GM18499 (cell line): ENCODE results near the gene PCED1B.
"Not testable (repeated sequence)": the region's sequence is repeated elsewhere in the genome, so short reads cannot be mapped to it uniquely, and the experiment has no call there.

Source experiments
- ATAC-seq: cut with Tn5 transposase; IDR thresholded peaks from one replicate; pipeline ENCODE4 v1.9.1; 2021; ENCODE audit warnings: moderate number of reproducible peaks; ENCODE audit not compliant: insufficient read depth, unreplicated experiment

Gene PCED1B

GRCh38 chr12:47265391-47265790 is 186.0 kb downstream of the PCED1B start:
- ATAC-seq, result no peak

GRCh38 chr12:47267571-47267970 is 188.2 kb downstream of the PCED1B start:
- no peak for ATAC-seq

GRCh38 chr12:47268501-47269454 is 189.4 kb downstream of the PCED1B start:
- peak; percentile 85 for ATAC-seq

GRCh38 chr12:47269916-47270315 is 190.5 kb downstream of the PCED1B start:
- ATAC-seq, result no peak

GRCh38 chr12:47270782-47271664 is 191.6 kb downstream of the PCED1B start:
- no peak for ATAC-seq

- ATAC-seq, result no peak
Observed at GRCh38 chr12:47271800-47272239, 192.4 kb downstream of the PCED1B start.

- ATAC-seq, result no peak
Observed at GRCh38 chr12:47272412-47273190, 193.2 kb downstream of the PCED1B start.

- no peak for ATAC-seq
Observed at GRCh38 chr12:47273191-47273626, 193.8 kb downstream of the PCED1B start.

GRCh38 chr12:47274760-47275159 is 195.3 kb downstream of the PCED1B start:
- no peak for ATAC-seq

- ATAC-seq, result no peak
Observed at GRCh38 chr12:47276253-47276620, 196.8 kb downstream of the PCED1B start.

- peak; percentile 88 for ATAC-seq
Observed at GRCh38 chr12:47276621-47277309, 197.3 kb downstream of the PCED1B start.

- ATAC-seq, result no peak
Observed at GRCh38 chr12:47277972-47278448, 198.6 kb downstream of the PCED1B start.

GRCh38 chr12:47279758-47280157 is 200.3 kb downstream of the PCED1B start:
- ATAC-seq, result not testable (repeated sequence)

GRCh38 chr12:47280543-47281300 is 201.3 kb downstream of the PCED1B start:
- ATAC-seq, result no peak

GRCh38 chr12:47281667-47282171 is 202.3 kb downstream of the PCED1B start:
- no peak for ATAC-seq

GRCh38 chr12:47282206-47282605 is 202.8 kb downstream of the PCED1B start:
- ATAC-seq, result no peak
